GM13976 (cell line): ENCODE results near the gene HMGCS2.

ENCODE experiments used
- DNase-seq: peaks from one replicate; pipeline ENCODE4 v3.0.0; 2012; ENCODE audit warnings: low spot score
- in situ Hi-C: fragments of 300-500 bp; cut with MboI; formaldehyde crosslinking; loops from one replicate; pipeline ENCODE4 v1.12.0; 2022; ENCODE audit warnings: low sequenced_read_pairs, mixed read lengths, inconsistent platforms; ENCODE audit not compliant: unreplicated experiment
- TF ChIP-seq, protein P1 (sequence below): IDR thresholded peaks from 2 replicates; pipeline ENCODE4 v1.5.1; 2012; ENCODE audit warnings: borderline replicate concordance, mild to moderate bottlenecking; ENCODE audit not compliant: insufficient read depth; ENCODE audit errors: extremely low read depth, missing control alignments, control extremely low read depth

HMGCS2 gene

DNA sequence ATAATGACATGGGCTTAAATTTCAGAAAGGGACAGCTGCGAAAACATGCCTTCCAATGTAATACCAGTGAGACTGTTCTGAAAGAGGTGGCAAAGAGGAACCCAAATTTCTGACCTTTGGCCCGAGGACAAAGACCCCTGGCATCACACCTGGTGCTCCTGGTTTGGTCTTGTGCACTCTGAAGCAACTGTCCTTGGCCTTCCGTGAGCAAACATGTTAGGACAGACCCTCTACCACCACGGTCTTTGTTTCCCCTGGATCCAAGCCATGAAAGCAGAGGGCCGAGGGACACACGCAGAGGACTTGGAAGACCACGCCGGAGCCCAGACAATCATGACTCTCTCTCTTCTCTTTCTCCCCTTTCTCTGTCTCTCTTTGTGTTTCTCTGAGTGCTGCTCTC is 36.5 kb upstream of the HMGCS2 start:
- no peak for DNase-seq
- in situ Hi-C loops, result no loop called here

DNA sequence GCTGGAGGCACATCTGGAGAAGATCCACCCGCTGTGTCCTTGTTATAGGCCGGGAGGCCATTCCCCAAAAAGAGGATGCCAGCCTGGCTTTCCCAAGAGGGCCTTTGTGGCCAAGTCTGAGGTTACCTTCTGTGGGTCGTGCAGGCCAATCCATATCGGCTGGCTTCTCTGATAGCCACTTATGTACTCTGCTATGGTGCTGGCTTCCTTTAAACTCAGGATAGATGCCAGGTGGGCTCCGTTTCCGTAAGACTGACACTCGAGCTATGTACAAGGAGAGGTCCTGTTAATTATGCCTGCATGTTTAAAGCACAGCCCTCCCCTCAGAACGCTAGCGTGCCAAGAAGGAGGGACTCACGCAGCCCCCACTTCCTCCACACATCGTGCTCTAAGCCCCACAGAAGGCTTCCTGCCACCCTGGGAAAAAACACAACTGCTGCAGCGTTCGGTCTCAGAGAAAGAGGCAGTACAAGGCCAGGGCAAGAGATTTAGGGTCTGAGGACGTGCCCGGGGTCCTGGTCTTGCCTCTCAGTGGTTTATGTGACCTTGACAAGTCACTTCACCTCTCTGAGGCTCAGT is 31.0 kb upstream of the HMGCS2 start:
- TF ChIP-seq, protein P1, sequence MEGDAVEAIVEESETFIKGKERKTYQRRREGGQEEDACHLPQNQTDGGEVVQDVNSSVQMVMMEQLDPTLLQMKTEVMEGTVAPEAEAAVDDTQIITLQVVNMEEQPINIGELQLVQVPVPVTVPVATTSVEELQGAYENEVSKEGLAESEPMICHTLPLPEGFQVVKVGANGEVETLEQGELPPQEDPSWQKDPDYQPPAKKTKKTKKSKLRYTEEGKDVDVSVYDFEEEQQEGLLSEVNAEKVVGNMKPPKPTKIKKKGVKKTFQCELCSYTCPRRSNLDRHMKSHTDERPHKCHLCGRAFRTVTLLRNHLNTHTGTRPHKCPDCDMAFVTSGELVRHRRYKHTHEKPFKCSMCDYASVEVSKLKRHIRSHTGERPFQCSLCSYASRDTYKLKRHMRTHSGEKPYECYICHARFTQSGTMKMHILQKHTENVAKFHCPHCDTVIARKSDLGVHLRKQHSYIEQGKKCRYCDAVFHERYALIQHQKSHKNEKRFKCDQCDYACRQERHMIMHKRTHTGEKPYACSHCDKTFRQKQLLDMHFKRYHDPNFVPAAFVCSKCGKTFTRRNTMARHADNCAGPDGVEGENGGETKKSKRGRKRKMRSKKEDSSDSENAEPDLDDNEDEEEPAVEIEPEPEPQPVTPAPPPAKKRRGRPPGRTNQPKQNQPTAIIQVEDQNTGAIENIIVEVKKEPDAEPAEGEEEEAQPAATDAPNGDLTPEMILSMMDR, result no peak
- DNase-seq, result no peak
- in situ Hi-C loops, result loop anchor here (25.0 kb wide), 1 partner anchor 88 kb away; the partner anchor contains the start of gene ADAM30

More for the DNA sequence above, 36.5 kb upstream of the HMGCS2 start:
- TF ChIP-seq, protein P1, result no peak

DNA sequence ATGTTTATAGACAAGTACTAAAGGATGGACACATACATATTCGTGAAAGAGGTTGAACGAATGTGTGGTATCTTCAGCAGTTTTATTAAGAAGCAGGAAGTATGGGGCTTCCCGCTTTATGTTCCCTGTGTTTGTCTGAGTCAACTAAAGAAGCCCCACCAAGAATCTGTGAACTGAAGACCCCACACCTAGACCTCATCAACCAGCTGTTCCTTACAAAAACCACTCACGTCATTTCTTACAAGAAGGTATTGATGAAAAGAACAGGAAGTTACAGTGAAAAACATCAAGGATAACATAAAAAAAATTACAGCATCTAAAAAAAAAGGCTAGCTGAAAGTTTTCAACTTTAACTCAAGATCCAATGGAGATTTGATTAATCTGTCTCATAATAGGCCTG is 30.3 kb upstream of the HMGCS2 start:
- in situ Hi-C loops, result loop anchor here (25.0 kb wide), 1 partner anchor 88 kb away; the partner anchor contains the start of gene ADAM30
- TF ChIP-seq, protein P1, result no peak
- no peak for DNase-seq

DNA sequence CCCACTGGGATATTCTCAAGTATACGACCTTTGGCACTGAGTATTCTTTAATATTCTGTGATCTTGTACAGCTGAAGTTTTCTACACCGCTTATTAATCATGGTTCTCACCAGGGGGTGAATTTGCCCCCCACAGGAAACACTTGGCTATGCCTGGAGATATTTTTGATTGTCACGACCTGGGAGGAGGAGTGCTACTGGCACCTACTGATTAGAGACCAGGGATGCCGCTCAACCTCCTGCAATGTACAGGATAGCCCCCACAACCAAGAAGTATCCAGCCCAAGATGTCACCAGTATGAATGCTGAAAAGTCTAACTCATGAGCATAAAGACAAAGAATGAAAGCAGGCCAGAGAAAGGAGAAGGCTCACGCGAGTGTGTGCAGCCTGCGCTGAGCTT is 28.9 kb upstream of the HMGCS2 start:
- in situ Hi-C loops, result loop anchor here (25.0 kb wide), 1 partner anchor 90 kb away; the partner anchor contains the start of gene ADAM30
- TF ChIP-seq, protein P1, result no peak
- DNase-seq, result no peak

DNA sequence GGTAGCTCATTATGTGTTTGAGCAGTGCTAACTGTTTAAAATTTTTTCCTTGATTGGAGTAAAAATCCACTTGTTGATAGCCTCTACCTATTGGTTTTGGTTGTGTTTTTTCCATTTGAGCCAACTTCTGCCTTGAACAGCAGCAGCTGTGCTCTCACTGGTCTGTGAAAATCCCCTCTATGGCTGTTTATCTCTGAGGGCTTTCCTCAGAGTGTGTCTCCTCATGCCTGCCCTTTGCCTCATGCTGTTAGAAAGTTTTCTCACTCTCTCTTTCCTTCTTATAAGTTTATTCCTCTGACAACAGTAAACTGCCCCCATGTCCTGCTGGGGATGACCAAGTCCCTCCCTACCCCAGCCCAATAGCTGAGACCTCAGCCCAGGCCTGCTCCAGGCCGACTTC is 28.5 kb upstream of the HMGCS2 start:
- TF ChIP-seq, protein P1, result no peak
- no peak for DNase-seq
- in situ Hi-C loops, result loop anchor here (25.0 kb wide), 1 partner anchor 90 kb away; the partner anchor contains the start of gene ADAM30

DNA sequence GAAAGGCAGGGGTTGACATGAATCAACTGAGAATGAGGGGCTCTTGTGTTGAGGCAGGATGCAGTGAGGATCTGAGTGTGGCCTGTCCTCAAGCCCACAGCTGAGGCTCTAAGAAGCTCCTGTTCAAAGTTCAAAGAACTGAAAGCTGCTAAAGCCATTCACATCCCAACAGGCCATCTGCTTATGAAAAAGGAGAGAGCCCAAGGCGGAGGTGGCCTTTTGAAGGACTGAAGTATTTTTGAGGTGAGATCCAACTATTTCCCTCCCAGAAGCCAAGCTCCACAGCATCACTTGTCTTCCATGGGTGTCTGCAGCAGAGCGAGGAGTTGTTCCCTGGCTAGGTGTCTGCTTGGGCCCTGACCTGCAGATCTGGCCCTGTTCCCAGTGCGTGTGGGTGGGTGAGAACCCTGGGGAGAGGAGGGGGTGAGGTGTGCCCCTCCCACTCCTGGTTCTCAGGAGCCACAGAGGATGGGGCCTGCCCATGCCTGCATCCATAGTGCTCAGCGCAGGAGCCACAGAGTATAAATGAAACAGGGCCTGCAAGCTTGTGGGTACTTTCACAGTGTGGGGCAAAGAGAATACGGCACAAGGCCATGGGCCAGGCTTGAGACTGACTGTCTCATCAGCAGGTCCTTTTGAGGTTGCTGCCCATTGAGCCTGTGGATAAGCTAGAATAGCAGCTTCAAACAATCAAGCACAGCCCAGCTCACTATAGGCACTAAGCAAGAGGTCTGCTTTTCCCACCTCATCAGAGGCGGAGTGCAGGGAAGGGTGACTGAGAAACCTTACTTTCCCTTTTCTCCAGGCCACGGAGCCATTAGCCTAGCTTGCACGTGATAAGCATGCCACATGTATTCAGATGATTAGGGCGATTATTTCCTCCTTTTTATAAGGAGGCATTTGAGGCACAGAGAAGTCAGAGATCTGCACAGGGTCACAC is 26.8 kb upstream of the HMGCS2 start:
- TF ChIP-seq, protein P1, result no peak
- DNase-seq, result no peak
- in situ Hi-C loops, result loop anchor here (25.0 kb wide), 1 partner anchor 92 kb away; the partner anchor contains the start of gene ADAM30
